GM23338 (cell line): ENCODE measurements around the gene KIF3B.

Experiments
- JUNB ChIP-seq: IDR thresholded peaks from one replicate; pipeline ENCODE4 v1.6.1; 2016; ENCODE audit warnings: antibody characterized with exemption; ENCODE audit not compliant: unreplicated experiment
- POLR2AphosphoS5 ChIP-seq: IDR thresholded peaks from 2 replicates; pipeline ENCODE4 v1.6.1; 2016; ENCODE audit warnings: antibody characterized with exemption, low read depth
- ZNF331 ChIP-seq: fragments of 250-450 bp; sonication (Bioruptor Pico); IDR thresholded peaks from 2 replicates; pipeline ENCODE4 v1.5.0; 2020; ENCODE audit warnings: low read depth, mild to moderate bottlenecking, moderate library complexity
- TF ChIP-seq, protein P1 (sequence below), 2 experiments: fragments of 200-600 bp in 1 of 2; sonication (generic) in 1 of 2; conservative IDR thresholded peaks; 2 replicates each; pipeline versions ENCODE4 v1.5.1 to v1.6.1; 2016 to 2017; ENCODE audit warnings: antibody characterized with exemption in 2 of 2, low read depth in 2 of 2, mild to moderate bottlenecking in 2 of 2, moderate library complexity in 1 of 2
- TF ChIP-seq, protein P2 (sequence below): IDR thresholded peaks from one replicate; pipeline ENCODE4 v1.6.1; 2018; ENCODE audit warnings: antibody characterized with exemption; ENCODE audit not compliant: unreplicated experiment

DNA sequence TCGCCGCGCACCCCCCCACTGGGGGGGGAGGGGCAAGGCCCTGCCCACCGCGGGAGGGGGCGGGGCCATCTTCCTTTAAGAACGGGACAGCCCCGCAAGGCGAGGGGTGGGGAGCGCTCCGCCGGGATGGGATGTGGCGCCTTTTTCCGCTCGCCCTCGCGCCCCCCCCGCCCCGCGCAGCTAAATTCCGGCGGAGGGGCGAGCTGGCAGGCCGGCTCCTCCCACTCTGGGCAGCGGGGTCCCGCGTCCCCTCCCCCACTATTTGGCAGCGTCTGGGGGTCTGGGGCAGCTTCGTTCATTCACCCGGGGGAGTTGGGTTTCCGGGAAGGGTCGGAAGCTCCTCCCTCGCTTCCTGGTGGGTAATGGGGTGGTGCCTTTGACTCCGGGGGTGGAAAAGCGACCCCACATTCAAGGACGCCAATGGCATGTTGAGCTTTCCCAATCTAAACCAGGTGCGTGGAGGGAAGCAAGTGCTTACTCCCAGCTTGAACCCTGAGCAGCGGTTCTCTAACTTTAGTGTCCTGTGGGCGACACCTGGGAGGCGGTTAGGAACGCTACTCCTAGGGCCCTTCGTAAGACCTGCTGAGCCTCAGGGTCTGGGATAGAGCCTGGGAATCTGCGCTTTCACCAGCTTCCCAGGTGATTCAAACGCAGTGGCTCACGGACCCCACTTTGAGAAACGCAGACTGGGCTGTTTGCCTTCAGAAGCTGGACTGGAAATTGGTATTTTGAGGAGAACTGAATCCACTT, 81.6 kb downstream of the KIF3B start:
- TF ChIP-seq, protein P1, sequence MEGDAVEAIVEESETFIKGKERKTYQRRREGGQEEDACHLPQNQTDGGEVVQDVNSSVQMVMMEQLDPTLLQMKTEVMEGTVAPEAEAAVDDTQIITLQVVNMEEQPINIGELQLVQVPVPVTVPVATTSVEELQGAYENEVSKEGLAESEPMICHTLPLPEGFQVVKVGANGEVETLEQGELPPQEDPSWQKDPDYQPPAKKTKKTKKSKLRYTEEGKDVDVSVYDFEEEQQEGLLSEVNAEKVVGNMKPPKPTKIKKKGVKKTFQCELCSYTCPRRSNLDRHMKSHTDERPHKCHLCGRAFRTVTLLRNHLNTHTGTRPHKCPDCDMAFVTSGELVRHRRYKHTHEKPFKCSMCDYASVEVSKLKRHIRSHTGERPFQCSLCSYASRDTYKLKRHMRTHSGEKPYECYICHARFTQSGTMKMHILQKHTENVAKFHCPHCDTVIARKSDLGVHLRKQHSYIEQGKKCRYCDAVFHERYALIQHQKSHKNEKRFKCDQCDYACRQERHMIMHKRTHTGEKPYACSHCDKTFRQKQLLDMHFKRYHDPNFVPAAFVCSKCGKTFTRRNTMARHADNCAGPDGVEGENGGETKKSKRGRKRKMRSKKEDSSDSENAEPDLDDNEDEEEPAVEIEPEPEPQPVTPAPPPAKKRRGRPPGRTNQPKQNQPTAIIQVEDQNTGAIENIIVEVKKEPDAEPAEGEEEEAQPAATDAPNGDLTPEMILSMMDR (conservative IDR thresholded peaks at IDR 0.05; ENCODE audit: low read depth in 2 of 2) = no peak
- TF ChIP-seq, protein P2, sequence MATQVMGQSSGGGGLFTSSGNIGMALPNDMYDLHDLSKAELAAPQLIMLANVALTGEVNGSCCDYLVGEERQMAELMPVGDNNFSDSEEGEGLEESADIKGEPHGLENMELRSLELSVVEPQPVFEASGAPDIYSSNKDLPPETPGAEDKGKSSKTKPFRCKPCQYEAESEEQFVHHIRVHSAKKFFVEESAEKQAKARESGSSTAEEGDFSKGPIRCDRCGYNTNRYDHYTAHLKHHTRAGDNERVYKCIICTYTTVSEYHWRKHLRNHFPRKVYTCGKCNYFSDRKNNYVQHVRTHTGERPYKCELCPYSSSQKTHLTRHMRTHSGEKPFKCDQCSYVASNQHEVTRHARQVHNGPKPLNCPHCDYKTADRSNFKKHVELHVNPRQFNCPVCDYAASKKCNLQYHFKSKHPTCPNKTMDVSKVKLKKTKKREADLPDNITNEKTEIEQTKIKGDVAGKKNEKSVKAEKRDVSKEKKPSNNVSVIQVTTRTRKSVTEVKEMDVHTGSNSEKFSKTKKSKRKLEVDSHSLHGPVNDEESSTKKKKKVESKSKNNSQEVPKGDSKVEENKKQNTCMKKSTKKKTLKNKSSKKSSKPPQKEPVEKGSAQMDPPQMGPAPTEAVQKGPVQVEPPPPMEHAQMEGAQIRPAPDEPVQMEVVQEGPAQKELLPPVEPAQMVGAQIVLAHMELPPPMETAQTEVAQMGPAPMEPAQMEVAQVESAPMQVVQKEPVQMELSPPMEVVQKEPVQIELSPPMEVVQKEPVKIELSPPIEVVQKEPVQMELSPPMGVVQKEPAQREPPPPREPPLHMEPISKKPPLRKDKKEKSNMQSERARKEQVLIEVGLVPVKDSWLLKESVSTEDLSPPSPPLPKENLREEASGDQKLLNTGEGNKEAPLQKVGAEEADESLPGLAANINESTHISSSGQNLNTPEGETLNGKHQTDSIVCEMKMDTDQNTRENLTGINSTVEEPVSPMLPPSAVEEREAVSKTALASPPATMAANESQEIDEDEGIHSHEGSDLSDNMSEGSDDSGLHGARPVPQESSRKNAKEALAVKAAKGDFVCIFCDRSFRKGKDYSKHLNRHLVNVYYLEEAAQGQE = no peak
- no peak for TF ChIP-seq ZNF331
- TF ChIP-seq POLR2AphosphoS5 = peak; percentile 99
- no peak for TF ChIP-seq JUNB
